Measurements from ENCODE around the gene TBCD.

TBCD gene

DNA sequence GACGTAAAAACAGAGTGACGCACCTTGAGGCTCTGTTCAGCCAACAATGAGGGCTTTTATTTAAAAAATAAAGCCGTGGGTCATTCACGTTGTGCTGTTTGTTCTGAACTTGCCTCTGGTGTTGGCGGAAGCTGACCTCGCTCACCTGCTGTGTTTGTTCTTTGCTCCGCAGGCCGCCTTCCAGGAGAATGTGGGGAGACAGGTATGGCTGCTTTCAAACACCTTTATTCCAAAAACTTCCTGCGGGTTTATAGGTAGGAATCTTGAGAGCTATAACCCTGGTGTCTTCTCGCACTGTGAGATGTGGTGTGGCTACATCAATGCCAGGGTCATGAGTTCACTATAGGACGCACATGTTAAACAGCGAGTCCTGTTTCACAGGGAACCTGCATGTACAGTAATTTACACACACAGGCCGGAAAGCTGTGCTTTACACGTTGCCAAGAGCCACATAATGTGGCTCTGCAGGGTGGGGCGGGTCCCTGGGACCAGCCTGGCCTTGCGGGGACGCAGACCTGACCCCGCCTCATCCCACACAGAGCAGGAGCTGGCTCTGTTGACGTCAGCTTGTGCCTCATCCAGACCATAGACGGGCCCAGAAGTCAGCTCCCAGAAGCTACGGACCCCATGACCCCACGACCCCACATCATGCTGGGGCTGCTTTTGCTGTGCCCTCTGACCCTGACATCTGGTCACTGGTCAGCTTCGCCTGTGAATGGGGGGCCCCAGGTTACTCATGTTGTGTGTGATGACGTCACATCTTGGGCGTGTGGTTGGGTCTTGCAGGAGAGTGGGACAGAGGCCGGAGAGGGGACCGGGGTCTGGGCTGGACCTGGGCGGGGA, 137.9 kb downstream of the TBCD start:
- no peak for DNase-seq (ENCODE audit: low read depth)
- no peak overlapping the region for H3K4me3 ChIP-seq (ENCODE audit: low read depth, low read length)
- no peak for TF ChIP-seq POLR2A (IDR thresholded peaks at IDR 0.05; ENCODE audit: extremely low read depth, insufficient read length)
- no peak for TF ChIP-seq MYC (IDR thresholded peaks at IDR 0.05; ENCODE audit: low read depth, low read length)
- TF ChIP-seq, protein P1, sequence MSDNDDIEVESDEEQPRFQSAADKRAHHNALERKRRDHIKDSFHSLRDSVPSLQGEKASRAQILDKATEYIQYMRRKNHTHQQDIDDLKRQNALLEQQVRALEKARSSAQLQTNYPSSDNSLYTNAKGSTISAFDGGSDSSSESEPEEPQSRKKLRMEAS (IDR thresholded peaks at IDR 0.05; ENCODE audit: low read depth, low read length) = no peak
- TF ChIP-seq, protein P2, sequence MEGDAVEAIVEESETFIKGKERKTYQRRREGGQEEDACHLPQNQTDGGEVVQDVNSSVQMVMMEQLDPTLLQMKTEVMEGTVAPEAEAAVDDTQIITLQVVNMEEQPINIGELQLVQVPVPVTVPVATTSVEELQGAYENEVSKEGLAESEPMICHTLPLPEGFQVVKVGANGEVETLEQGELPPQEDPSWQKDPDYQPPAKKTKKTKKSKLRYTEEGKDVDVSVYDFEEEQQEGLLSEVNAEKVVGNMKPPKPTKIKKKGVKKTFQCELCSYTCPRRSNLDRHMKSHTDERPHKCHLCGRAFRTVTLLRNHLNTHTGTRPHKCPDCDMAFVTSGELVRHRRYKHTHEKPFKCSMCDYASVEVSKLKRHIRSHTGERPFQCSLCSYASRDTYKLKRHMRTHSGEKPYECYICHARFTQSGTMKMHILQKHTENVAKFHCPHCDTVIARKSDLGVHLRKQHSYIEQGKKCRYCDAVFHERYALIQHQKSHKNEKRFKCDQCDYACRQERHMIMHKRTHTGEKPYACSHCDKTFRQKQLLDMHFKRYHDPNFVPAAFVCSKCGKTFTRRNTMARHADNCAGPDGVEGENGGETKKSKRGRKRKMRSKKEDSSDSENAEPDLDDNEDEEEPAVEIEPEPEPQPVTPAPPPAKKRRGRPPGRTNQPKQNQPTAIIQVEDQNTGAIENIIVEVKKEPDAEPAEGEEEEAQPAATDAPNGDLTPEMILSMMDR (IDR thresholded peaks at IDR 0.05; ENCODE audit: low read depth, low read length) = no peak

DNA sequence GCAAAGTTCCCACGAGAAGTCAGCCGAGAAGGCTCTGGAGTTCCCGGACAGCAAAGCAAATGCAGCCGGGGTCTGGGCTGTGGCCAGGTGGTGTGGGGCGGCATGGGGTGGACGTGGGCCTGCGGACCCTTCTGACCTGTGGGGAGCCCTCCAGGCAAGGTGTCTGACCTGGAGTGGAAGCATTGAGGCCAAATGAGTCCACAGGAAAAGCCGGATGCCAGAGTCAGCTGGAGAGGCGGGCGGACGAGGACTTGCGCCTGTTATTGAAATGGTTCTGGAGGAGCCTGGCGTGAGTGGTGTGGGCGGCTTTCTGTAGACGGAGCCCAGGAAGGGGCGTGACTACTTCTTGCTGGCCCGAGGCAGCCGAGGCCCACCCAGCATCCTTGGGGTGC, 138.5 kb downstream of the TBCD start:
- TF ChIP-seq, protein P2 (IDR thresholded peaks at IDR 0.05; ENCODE audit: low read depth, low read length) = no peak
- TF ChIP-seq, protein P1 (IDR thresholded peaks at IDR 0.05; ENCODE audit: low read depth, low read length) = no peak
- TF ChIP-seq MYC (IDR thresholded peaks at IDR 0.05; ENCODE audit: low read depth, low read length) (no peak), POLR2A (IDR thresholded peaks at IDR 0.05; ENCODE audit: extremely low read depth, insufficient read length) (no peak)
- H3K4me3 ChIP-seq (ENCODE audit: low read depth, low read length) = no peak overlapping the region
- no peak for DNase-seq (ENCODE audit: low read depth)

DNA sequence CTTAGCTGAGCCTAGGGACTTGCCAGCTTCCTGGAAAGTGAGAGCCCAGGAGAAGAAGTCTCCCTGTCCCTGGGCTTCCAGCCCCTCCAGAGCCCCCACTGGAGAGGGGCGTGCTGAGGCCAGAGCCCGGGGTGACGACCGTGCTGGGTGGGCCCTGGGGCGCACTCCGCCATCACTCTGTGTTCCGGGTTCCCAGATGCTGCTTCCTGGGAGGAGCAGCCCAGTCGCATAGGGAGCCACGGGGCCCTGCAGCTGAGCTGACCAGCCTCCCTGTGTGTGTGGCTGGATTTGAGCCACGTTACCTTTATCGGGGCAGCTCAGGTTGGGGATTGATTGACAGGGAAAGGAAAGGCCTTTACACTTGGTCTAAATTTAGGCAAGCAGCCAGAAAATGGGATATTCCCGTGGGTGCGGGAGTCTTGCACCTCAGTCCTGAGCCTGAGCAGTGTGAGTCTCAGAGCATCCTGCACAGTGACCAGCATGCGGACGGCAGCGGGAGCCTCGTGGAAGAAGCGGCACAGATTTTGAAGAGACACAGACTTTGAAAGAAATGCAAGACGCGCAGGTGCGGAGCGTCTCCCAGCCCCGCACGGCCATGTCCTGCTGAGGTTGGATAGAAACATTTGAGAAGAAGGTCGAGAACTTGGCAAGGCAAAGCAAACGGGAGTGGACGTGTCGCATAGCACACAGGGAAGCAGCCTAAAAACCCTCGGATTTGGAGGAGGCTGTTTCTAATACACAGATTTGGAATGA, 139.2 kb downstream of the TBCD start:
- H3K4me3 ChIP-seq (ENCODE audit: low read depth, low read length) = no peak overlapping the region
- no peak for DNase-seq (ENCODE audit: low read depth)
- no peak for TF ChIP-seq POLR2A (IDR thresholded peaks at IDR 0.05; ENCODE audit: extremely low read depth, insufficient read length)
- TF ChIP-seq, protein P1 (IDR thresholded peaks at IDR 0.05; ENCODE audit: low read depth, low read length) = no peak
- no peak for TF ChIP-seq MYC (IDR thresholded peaks at IDR 0.05; ENCODE audit: low read depth, low read length)
- TF ChIP-seq, protein P2 (IDR thresholded peaks at IDR 0.05; ENCODE audit: low read depth, low read length) = no peak

DNA sequence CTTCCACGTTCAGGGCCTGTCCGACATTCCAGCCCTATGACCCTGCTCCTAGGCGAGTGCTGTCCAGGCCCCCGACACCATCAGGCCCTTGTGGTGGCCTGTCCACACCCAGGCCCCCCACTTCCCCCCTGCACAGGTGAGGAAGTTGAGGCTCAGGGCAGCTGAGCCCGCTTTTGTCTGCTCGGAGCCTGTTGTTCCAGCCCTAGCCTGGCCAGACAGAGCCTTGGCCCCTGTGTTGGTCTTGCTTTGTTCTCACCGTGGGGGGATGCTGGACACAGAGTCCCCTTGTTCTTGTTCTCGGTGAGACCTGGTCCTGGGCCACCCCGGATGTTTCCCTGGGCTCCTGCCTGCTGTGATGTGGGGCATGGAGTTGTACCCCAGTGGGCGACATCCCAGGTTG, 140.0 kb downstream of the TBCD start:
- TF ChIP-seq POLR2A (IDR thresholded peaks at IDR 0.05; ENCODE audit: extremely low read depth, insufficient read length) (no peak), MYC (IDR thresholded peaks at IDR 0.05; ENCODE audit: low read depth, low read length) (no peak)
- TF ChIP-seq, protein P1 (IDR thresholded peaks at IDR 0.05; ENCODE audit: low read depth, low read length) = no peak
- TF ChIP-seq, protein P2 (IDR thresholded peaks at IDR 0.05; ENCODE audit: low read depth, low read length) = no peak
- DNase-seq (ENCODE audit: low read depth) = no peak
- H3K4me3 ChIP-seq (ENCODE audit: low read depth, low read length) = no peak overlapping the region

DNA sequence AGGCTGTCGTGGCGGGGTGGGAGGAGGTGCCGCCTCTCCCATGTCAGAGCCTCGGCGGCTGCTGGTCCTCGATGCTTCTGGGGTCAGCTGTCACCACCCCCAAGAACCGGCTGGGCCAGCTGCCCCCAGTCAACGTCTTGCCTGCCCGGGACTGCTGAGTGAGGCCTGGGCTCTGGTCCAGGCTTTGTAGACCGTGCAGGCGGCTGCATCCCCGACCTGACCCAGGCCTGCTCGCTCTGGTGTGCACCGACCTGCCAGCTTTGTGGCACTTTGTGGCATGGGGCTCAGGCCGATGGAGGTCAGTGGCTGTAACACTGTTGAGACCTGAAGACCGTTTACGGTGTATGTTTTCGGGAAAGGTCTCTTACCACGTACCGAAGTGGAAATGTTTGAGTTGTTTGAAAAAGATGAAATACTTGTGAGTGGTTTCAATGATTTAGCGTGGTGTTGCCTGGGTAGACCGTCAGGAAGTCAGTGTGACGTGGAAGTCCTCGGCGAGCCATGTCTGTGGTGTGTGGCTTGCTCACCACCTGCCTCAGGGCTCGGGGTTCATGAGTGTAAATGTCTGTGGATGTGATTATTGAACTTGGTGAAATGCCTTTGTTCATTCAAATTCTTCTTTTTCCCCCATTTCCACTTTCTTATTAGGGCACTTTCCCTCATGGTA, 141.2 kb downstream of the TBCD start:
- DNase-seq (ENCODE audit: low read depth) = no peak
- TF ChIP-seq, protein P2 (IDR thresholded peaks at IDR 0.05; ENCODE audit: low read depth, low read length) = no peak
- TF ChIP-seq, protein P1 (IDR thresholded peaks at IDR 0.05; ENCODE audit: low read depth, low read length) = no peak
- TF ChIP-seq MYC (IDR thresholded peaks at IDR 0.05; ENCODE audit: low read depth, low read length) = no peak
- TF ChIP-seq POLR2A (IDR thresholded peaks at IDR 0.05; ENCODE audit: extremely low read depth, insufficient read length) = no peak
- no peak overlapping the region for H3K4me3 ChIP-seq (ENCODE audit: low read depth, low read length)

Data from NB4 (cell line).